B cell (primary cell): ENCODE data around the gene NTM. TPM values are rescaled to one million over a fixed set of nuclear protein-coding genes. Genes with fewer than 3 reads are reported as not detected.

Experiments used
- ATAC-seq: fragments of 200-7000 bp; cut with Tn5 transposase; one replicate; pipeline ENCODE4 v1.10.0; 2021; ENCODE audit warnings: low read depth, mild to moderate bottlenecking, moderate number of reproducible peaks, moderate library complexity
- CTCF ChIA-PET: fragments of 350-600 bp; sonication (Branson Sonifier 250); formaldehyde crosslinking; loops from one replicate; lab custom pipeline; 2021; ENCODE audit warnings: antibody characterized with exemption, inconsistent platforms; lab: Charles Lee
- POLR2A ChIA-PET: fragments of 350-600 bp; sonication (Branson Sonifier 250); formaldehyde crosslinking; loops from one replicate; lab custom pipeline; 2021; ENCODE audit warnings: antibody characterized with exemption; lab: Charles Lee
- DNase-seq: peaks from one replicate; pipeline ENCODE4 v3.0.0; 2013
- H2AFZ ChIP-seq: 2 replicates; pipeline ENCODE4 v1.6.1; 2012; ENCODE audit warnings: mild to moderate bottlenecking, low read depth, low read length; ENCODE audit not compliant: insufficient read depth, poor library complexity, severe bottlenecking
- H3K27ac ChIP-seq, 2 donors: 1 replicate in 1 of 2; 2 replicates in 1 of 2; pipeline ENCODE4 v1.5.1; 2012 to 2013; ENCODE audit warnings: low read length in 2 of 2, mild to moderate bottlenecking in 2 of 2, moderate library complexity in 1 of 2
- H3K27me3 ChIP-seq, 4 experiments: fragments of 200-600 bp in 1 of 4; sonication (generic) in 1 of 4; replicated peaks in 1 of 4; 1 replicate in 2 of 4; 2 replicates in 2 of 4; pipeline versions ENCODE4 v1.6.1 to v1.7.0; 2013 to 2016; ENCODE audit warnings: low read length in 3 of 4, mild to moderate bottlenecking in 2 of 4, mixed read lengths in 1 of 4, moderate library complexity in 1 of 4; ENCODE audit not compliant: insufficient read depth in 4 of 4, control insufficient read depth in 3 of 4; ENCODE audit errors: control extremely low read depth in 1 of 4
- H3K36me3 ChIP-seq, 2 experiments: replicated peaks in 1 of 2; 1 replicate in 1 of 2; 2 replicates in 1 of 2; pipeline versions ENCODE4 v1.6.1 to v1.7.1; 2013; ENCODE audit warnings: low read length in 1 of 2; ENCODE audit not compliant: insufficient read depth in 2 of 2, control insufficient read depth in 1 of 2; ENCODE audit errors: control extremely low read depth in 1 of 2, extremely low read depth in 1 of 2
- H3K4me1 ChIP-seq, 2 donors: fragments of 200-600 bp in 1 of 2; sonication (generic) in 1 of 2; 1 replicate in 1 of 2; 2 replicates in 1 of 2; pipeline versions ENCODE4 v1.5.1 to v1.6.1; 2013 to 2017; ENCODE audit warnings: low read length in 2 of 2; ENCODE audit not compliant: control insufficient read depth in 2 of 2, insufficient read depth in 2 of 2
- H3K4me2 ChIP-seq: replicated peaks from 2 replicates; pipeline ENCODE3; 2012; ENCODE audit warnings: mild to moderate bottlenecking, low read depth, low read length; ENCODE audit not compliant: poor library complexity, severe bottlenecking
- H3K4me3 ChIP-seq, 5 experiments: fragments of 200-600 bp in 1 of 5; sonication (generic) in 1 of 5; 1 replicate in 3 of 5; 2 replicates in 2 of 5; pipeline versions ENCODE4 v1.5.1 to v1.7.0; 2011 to 2016; ENCODE audit warnings: low read length in 4 of 5, mild to moderate bottlenecking in 4 of 5, low read depth in 2 of 5, control low read depth in 1 of 5, moderate library complexity in 1 of 5; ENCODE audit not compliant: insufficient read depth in 1 of 5; ENCODE audit errors: control extremely low read depth in 1 of 5, extremely low read depth in 1 of 5
- H3K79me2 ChIP-seq: fragments of 200-600 bp; sonication (generic); one replicate; pipeline ENCODE4 v1.6.0; 2016; ENCODE audit warnings: low read length; ENCODE audit not compliant: control insufficient read depth, insufficient read depth
- H3K9ac ChIP-seq: fragments of 200-600 bp; sonication (generic); 2 replicates; pipeline ENCODE4 v1.6.1; 2017; ENCODE audit warnings: mild to moderate bottlenecking, low read length, moderate library complexity
- H3K9me3 ChIP-seq, 3 donors: one replicate each; pipeline versions ENCODE4 v1.6.1 to v1.7.1; 2013; ENCODE audit warnings: low read length in 2 of 3; ENCODE audit not compliant: control insufficient read depth in 2 of 3, insufficient read depth in 1 of 3; ENCODE audit errors: control extremely low read depth in 1 of 3
- H4K20me1 ChIP-seq: 2 replicates; pipeline ENCODE4 v1.6.0; 2012; ENCODE audit warnings: mild to moderate bottlenecking, low read length; ENCODE audit not compliant: insufficient read depth, control insufficient read depth, poor library complexity, severe bottlenecking
- H3K27ac Mint-ChIP-seq: one replicate; pipeline ENCODE4 v1.8.0; 2021; ENCODE audit warnings: mixed read lengths
- H3K27me3 Mint-ChIP-seq: one replicate; pipeline ENCODE4 v1.8.0; 2021; ENCODE audit warnings: mixed read lengths
- H3K4me1 Mint-ChIP-seq: one replicate; pipeline ENCODE4 v1.8.0; 2021; ENCODE audit warnings: mixed read lengths
- H3K4me3 Mint-ChIP-seq: one replicate; pipeline ENCODE4 v1.8.0; 2021; ENCODE audit warnings: mixed read lengths
- H3K9me3 Mint-ChIP-seq: one replicate; pipeline ENCODE4 v1.8.0; 2022; ENCODE audit warnings: mixed read lengths; ENCODE audit not compliant: insufficient read depth
- CTCF ChIP-seq: fragments of 200-600 bp; IDR thresholded peaks from one replicate; pipeline ENCODE4 v1.8.0; 2022; ENCODE audit warnings: antibody characterized with exemption, mild to moderate bottlenecking
- EZH2 ChIP-seq: IDR thresholded peaks from 2 replicates; pipeline ENCODE4 v1.6.1; 2012; ENCODE audit warnings: borderline replicate concordance, low read depth, mild to moderate bottlenecking, moderate library complexity, low read length; ENCODE audit not compliant: insufficient read depth, poor library complexity, severe bottlenecking
- WGBS: methylation state at CpG from one replicate; pipeline ENCODE4 v1.1.5; 2013; ENCODE audit warnings: missing lambda C conversion rate; ENCODE audit not compliant: insufficient coverage; 5-methylcytosine and 5-hydroxymethylcytosine counted together
- intact Hi-C: fragments of 100-400 bp; cut with micrococcal nuclease; formaldehyde crosslinking; loops from one replicate; pipeline ENCODE4 v1.10.0; 2022
- polyA plus RNA-seq: library from polyadenylated mRNA; depleted of rRNA; stranded (reverse); fragments of >200 nt; gene quantifications from 2 replicates; pipeline ENCODE4 v1.2.3, GENCODE V29; 2012
- total RNA-seq, 2 donors: library from RNA; stranded (reverse); fragments of 120-200 nt in 1 of 2; gene quantifications; 1 replicate in 1 of 2; 2 replicates in 1 of 2; pipeline versions ENCODE4 v1.2.3 to v1.2.4, GENCODE V29; 2013 to 2022

The NTM gene
- total and polyA plus RNA-seq, 2 donors (not counting 1 experiment from before 2014, with no cell fraction given), result not detected

DNA sequence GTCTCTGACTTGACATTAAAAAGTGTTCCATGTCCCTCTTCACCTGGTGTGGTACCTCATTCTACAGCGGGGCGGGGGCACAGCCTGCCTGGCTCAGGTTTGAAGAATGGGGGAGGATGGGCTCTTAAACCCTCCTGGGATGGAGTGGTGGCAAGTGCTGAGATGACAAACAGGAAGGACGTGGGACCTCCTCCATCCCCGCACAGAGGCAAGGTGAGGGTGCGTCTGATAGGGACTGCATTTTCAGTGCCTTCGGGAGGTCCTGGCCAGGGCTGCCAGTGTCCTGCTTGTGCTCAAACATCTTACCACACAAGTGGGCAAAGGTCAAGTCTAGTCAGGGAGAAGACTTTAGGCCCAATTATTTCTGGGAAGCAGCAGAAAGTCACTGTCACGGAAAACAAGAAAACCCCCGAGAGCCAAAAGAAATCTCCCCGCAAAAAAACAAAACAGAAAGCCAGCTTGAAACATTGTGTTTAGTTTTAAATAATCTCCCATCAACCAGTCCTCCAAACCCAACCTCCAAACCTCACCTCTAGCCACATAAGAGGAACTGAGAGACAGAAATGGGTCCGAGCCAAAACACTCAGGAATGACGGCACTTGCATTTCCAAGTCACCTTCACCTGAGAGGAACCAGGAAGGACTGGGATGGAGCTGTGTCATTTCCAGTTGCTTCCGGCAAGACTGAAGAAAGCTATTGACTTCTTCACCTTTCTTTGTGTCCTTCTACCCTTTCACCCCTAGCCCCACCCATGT lies 966.5 kb downstream of the NTM start:
- H3K9ac ChIP-seq, result no peak overlapping the region
- no peaks in the 10 kb centered on the region for H3K27me3 Mint-ChIP-seq
- H3K4me3 ChIP-seq, result no peak overlapping the region
- CTCF ChIA-PET, result no interaction called here
- peaks cover 0 to 16% (median 0%) of the 10 kb centered on the region in 3 donors for H3K9me3 ChIP-seq
- H3K4me1 Mint-ChIP-seq, result no peaks in the 10 kb centered on the region
- ATAC-seq, result no peak
- no peaks in the 10 kb centered on the region for H3K9me3 Mint-ChIP-seq
- no peaks in the 10 kb centered on the region for H3K36me3 ChIP-seq
- DNase-seq, result no peak
- 76% methylated on average over 10 of the region's 12 CpGs for WGBS
- H3K27me3 ChIP-seq, result no peaks in the 10 kb centered on the region
- no peak overlapping the region for H3K27ac Mint-ChIP-seq
- intact Hi-C loops, result no loop called here
- no peak for TF ChIP-seq EZH2
- no peak for TF ChIP-seq CTCF
- no peak overlapping the region for H2AFZ ChIP-seq
- no peaks in the 10 kb centered on the region for H4K20me1 ChIP-seq
- H3K27ac ChIP-seq, result no peak overlapping the region
- no peak overlapping the region for H3K4me2 ChIP-seq
- no peak overlapping the region for H3K4me3 Mint-ChIP-seq
- no peaks in the 10 kb centered on the region for H3K79me2 ChIP-seq
- POLR2A ChIA-PET, result no interaction called here
- H3K4me1 ChIP-seq, result no peaks in the 10 kb centered on the region

DNA sequence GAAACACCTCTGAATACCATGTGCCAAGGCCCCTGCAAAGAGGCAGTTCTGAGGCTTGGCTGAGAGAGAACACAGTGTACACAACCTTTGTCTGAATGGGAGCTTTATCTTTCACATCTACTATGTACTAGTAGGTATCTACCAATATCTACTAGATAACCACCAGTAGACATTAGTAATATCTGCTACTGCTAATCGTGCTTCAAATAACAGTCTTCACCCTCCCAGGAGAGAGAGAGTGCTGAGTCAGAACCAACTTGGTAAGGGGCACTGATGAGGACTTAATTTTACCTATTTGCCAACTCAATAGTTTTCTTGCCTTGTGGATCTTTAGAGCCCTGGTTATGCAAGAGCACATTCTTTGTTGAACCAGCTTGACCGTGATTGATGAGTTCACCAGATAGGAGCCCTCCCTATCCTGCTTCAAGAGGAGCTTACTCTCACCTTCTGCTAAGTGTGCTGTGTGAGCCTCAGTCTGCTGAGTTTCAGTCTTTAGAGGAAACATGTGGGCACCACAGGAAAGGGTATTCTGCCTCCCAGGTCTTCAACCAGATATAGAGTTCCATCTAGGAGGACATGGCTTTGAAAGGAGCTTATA lies 967.5 kb downstream of the NTM start:
- Histone ChIP-seq H3K27me3 (no peaks in the 10 kb centered on the region), H3K4me3 (no peak overlapping the region), H3K79me2 (no peaks in the 10 kb centered on the region), H3K9ac (no peak overlapping the region), H3K4me2 (no peak overlapping the region), H2AFZ (no peak overlapping the region), H3K9me3 (peaks cover 0 to 10% (median 0%) of the 10 kb centered on the region in 3 donors), H3K36me3 (no peaks in the 10 kb centered on the region), H3K27ac (no peak overlapping the region), H3K4me1 (no peaks in the 10 kb centered on the region), H4K20me1 (no peaks in the 10 kb centered on the region)
- intact Hi-C loops, result no loop called here
- Mint-ChIP-seq H3K27me3 (no peaks in the 10 kb centered on the region), H3K4me1 (no peaks in the 10 kb centered on the region), H3K27ac (no peak overlapping the region), H3K4me3 (no peak overlapping the region), H3K9me3 (no peaks in the 10 kb centered on the region)
- TF ChIP-seq EZH2 (no peak), CTCF (no peak)
- CTCF ChIA-PET, result no interaction called here
- 100% methylated on average over 1 of the region's 2 CpGs for WGBS
- POLR2A ChIA-PET, result no interaction called here
- DNase-seq (no peak), ATAC-seq (no peak)
